Measurements from ENCODE around the gene SLC44A3.

The SLC44A3 gene

GRCh38 chr1:94790670-94791069, 29.5 kb upstream of the SLC44A3 start:
- TF ChIP-seq, protein P1, sequence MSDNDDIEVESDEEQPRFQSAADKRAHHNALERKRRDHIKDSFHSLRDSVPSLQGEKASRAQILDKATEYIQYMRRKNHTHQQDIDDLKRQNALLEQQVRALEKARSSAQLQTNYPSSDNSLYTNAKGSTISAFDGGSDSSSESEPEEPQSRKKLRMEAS (IDR thresholded peaks at IDR 0.05) = no peak
- TF ChIP-seq ZBTB7A (IDR thresholded peaks at IDR 0.05; ENCODE audit: low read depth) (no peak), NFIC (IDR thresholded peaks at IDR 0.05) (no peak), EGR1 (IDR thresholded peaks at IDR 0.05) (no peak), CEBPB (IDR thresholded peaks at IDR 0.05) (no peak), TCF12 (IDR thresholded peaks at IDR 0.05; ENCODE audit: low read depth) (no peak), TAF1 (IDR thresholded peaks at IDR 0.05; ENCODE audit: low read depth) (no peak), EP300 (IDR thresholded peaks at IDR 0.05; ENCODE audit: borderline replicate concordance) (no peak), USF1 (IDR thresholded peaks at IDR 0.05) (no peak), CREB1 (IDR thresholded peaks at IDR 0.05; ENCODE audit: low read depth) (no peak), FOXM1 (IDR thresholded peaks at IDR 0.05; ENCODE audit: borderline replicate concordance, low read depth) (no peak), YY1 (IDR thresholded peaks at IDR 0.05; ENCODE audit: low read depth) (no peak), TEAD4 (IDR thresholded peaks at IDR 0.05) (no peak), RAD21 (IDR thresholded peaks at IDR 0.05; ENCODE audit: low read depth) (no peak)
- TF ChIP-seq, protein P2, sequence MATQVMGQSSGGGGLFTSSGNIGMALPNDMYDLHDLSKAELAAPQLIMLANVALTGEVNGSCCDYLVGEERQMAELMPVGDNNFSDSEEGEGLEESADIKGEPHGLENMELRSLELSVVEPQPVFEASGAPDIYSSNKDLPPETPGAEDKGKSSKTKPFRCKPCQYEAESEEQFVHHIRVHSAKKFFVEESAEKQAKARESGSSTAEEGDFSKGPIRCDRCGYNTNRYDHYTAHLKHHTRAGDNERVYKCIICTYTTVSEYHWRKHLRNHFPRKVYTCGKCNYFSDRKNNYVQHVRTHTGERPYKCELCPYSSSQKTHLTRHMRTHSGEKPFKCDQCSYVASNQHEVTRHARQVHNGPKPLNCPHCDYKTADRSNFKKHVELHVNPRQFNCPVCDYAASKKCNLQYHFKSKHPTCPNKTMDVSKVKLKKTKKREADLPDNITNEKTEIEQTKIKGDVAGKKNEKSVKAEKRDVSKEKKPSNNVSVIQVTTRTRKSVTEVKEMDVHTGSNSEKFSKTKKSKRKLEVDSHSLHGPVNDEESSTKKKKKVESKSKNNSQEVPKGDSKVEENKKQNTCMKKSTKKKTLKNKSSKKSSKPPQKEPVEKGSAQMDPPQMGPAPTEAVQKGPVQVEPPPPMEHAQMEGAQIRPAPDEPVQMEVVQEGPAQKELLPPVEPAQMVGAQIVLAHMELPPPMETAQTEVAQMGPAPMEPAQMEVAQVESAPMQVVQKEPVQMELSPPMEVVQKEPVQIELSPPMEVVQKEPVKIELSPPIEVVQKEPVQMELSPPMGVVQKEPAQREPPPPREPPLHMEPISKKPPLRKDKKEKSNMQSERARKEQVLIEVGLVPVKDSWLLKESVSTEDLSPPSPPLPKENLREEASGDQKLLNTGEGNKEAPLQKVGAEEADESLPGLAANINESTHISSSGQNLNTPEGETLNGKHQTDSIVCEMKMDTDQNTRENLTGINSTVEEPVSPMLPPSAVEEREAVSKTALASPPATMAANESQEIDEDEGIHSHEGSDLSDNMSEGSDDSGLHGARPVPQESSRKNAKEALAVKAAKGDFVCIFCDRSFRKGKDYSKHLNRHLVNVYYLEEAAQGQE (IDR thresholded peaks at IDR 0.05; ENCODE audit: low read depth) = no peak

DNA sequence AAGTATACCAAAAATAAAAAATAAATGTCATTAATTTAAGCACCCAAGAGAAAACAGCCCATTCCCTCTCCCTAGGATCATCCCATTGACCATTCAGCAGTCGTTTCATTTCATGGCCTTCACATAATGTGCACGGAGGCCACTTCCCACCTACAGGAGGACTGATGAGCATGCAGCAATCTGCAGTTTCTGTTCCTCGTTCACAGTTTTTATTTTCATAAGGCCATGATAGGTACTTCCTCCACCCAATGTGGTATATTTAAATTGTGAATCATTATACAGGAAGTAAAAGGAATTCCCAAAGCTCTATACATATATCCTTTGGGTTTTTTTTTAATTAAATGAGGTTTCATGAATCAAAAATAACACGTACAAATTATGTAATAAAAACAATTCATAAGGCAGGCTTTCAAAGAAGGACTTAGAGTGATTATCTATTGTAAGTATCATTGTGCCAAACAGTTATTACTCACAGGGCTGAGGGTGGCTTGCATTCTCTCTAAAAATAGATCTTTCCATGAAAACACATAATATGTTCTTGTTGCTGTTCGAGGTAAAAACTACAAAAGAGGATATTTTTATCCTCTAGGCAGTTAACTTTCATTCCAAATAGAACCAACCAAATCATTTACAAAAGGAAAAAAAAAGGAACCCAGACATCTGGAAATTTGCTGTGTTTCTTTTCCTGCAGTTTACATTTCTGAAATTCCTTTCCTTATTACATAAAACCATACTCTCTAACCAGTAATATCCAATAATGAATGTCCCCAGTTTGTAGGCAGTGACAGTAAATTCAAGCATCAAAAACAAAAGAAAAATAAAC, 27.5 kb upstream of the SLC44A3 start:
- no peak for TF ChIP-seq EP300 (IDR thresholded peaks at IDR 0.05; ENCODE audit: borderline replicate concordance)
- TF ChIP-seq NFIC (IDR thresholded peaks at IDR 0.05) = no peak
- TF ChIP-seq, protein P1 (IDR thresholded peaks at IDR 0.05) = no peak
- no peak for TF ChIP-seq FOXM1 (IDR thresholded peaks at IDR 0.05; ENCODE audit: borderline replicate concordance, low read depth)
- no peak for TF ChIP-seq RAD21 (IDR thresholded peaks at IDR 0.05; ENCODE audit: low read depth)
- no peak for TF ChIP-seq TAF1 (IDR thresholded peaks at IDR 0.05; ENCODE audit: low read depth)
- TF ChIP-seq USF1 (IDR thresholded peaks at IDR 0.05) = no peak
- no peak for TF ChIP-seq CEBPB (IDR thresholded peaks at IDR 0.05)
- TF ChIP-seq TCF12 (IDR thresholded peaks at IDR 0.05; ENCODE audit: low read depth) = no peak
- no peak for TF ChIP-seq TEAD4 (IDR thresholded peaks at IDR 0.05)
- no peak for TF ChIP-seq ZBTB7A (IDR thresholded peaks at IDR 0.05; ENCODE audit: low read depth)
- TF ChIP-seq, protein P2 (IDR thresholded peaks at IDR 0.05; ENCODE audit: low read depth) = no peak
- TF ChIP-seq CREB1 (IDR thresholded peaks at IDR 0.05; ENCODE audit: low read depth) = no peak
- TF ChIP-seq EGR1 (IDR thresholded peaks at IDR 0.05) = no peak
- TF ChIP-seq YY1 (IDR thresholded peaks at IDR 0.05; ENCODE audit: low read depth) = no peak

DNA sequence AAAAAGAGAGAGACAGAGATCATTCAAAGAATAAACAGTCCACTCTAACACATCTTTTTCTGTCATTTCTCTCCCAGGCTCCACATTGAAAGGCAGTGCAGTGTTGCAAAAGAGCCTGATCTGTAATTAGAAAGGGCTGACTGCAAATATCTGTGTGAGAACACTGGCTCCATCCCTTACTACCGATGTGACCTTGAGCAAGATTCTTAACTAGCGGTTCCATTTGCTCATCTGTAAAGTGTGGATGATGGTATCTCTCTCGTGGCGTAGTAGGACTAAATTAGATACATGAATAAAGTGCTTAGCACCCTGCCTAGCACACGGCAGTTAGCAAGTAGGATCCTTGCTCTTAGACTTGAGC, 26.9 kb upstream of the SLC44A3 start:
- TF ChIP-seq ZBTB7A (IDR thresholded peaks at IDR 0.05; ENCODE audit: low read depth) = no peak
- TF ChIP-seq EP300 (IDR thresholded peaks at IDR 0.05; ENCODE audit: borderline replicate concordance) = no peak
- no peak for TF ChIP-seq TCF12 (IDR thresholded peaks at IDR 0.05; ENCODE audit: low read depth)
- no peak for TF ChIP-seq EGR1 (IDR thresholded peaks at IDR 0.05)
- no peak for TF ChIP-seq YY1 (IDR thresholded peaks at IDR 0.05; ENCODE audit: low read depth)
- no peak for TF ChIP-seq TEAD4 (IDR thresholded peaks at IDR 0.05)
- no peak for TF ChIP-seq RAD21 (IDR thresholded peaks at IDR 0.05; ENCODE audit: low read depth)
- no peak for TF ChIP-seq NFIC (IDR thresholded peaks at IDR 0.05)
- no peak for TF ChIP-seq CREB1 (IDR thresholded peaks at IDR 0.05; ENCODE audit: low read depth)

DNA sequence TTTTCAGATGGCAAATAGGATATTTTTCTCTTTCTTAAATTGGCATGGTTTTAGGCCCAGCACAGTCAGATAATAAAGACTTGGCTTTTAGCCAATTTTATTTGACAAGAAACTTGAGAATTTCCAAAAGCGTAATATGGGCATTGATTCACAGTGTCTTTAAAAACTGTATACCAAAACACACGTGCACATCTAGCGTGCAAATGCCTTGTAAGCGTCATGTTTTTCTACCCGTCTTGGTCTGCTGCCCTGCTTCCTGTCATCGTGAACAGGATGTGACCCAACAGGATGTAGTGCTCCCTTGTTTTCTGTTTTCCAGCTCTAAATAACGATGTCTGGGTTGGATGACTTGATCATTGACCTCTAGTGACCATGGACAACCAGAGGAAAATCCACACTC, 24.7 kb upstream of the SLC44A3 start:
- no peak for TF ChIP-seq TAF1 (IDR thresholded peaks at IDR 0.05; ENCODE audit: low read depth)
- no peak for TF ChIP-seq RAD21 (IDR thresholded peaks at IDR 0.05; ENCODE audit: low read depth)
- TF ChIP-seq FOXM1 (IDR thresholded peaks at IDR 0.05; ENCODE audit: borderline replicate concordance, low read depth) = no peak
- no peak for TF ChIP-seq YY1 (IDR thresholded peaks at IDR 0.05; ENCODE audit: low read depth)
- TF ChIP-seq CEBPB (IDR thresholded peaks at IDR 0.05) = no peak
- no peak for TF ChIP-seq TCF12 (IDR thresholded peaks at IDR 0.05; ENCODE audit: low read depth)
- no peak for TF ChIP-seq USF1 (IDR thresholded peaks at IDR 0.05)

DNA sequence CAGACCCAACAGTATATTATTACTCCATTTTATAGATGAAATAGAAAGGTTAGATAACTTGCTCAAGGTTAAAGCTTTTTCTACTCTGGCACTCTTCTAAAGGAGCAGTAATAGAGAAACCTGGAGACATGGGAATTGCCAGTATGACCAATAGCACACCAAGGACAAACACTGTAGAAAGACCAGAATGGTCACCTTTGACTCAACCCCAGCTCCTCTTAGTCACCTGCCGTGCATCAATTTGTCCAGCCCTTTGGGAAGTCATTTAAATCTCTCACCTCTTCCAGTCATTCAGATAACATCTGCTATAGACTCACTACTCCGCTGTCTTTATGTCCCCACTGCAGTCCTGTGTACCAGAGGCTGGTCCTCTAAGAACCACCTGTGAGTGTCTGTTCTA, 23.9 kb upstream of the SLC44A3 start:
- TF ChIP-seq CEBPB (IDR thresholded peaks at IDR 0.05) (no peak), TCF12 (IDR thresholded peaks at IDR 0.05; ENCODE audit: low read depth) (no peak), YY1 (IDR thresholded peaks at IDR 0.05; ENCODE audit: low read depth) (no peak), RAD21 (IDR thresholded peaks at IDR 0.05; ENCODE audit: low read depth) (no peak), CREB1 (IDR thresholded peaks at IDR 0.05; ENCODE audit: low read depth) (no peak), ZBTB7A (IDR thresholded peaks at IDR 0.05; ENCODE audit: low read depth) (no peak)
- TF ChIP-seq, protein P2 (IDR thresholded peaks at IDR 0.05; ENCODE audit: low read depth) = no peak
- TF ChIP-seq, protein P1 (IDR thresholded peaks at IDR 0.05) = no peak

All from Ishikawa (cell line).